Measurements from ENCODE around the gene ATXN1.
A peak's percentile ranks its signal among the peaks of the same experiment; 100 is the strongest.

ATXN1 gene

DNA sequence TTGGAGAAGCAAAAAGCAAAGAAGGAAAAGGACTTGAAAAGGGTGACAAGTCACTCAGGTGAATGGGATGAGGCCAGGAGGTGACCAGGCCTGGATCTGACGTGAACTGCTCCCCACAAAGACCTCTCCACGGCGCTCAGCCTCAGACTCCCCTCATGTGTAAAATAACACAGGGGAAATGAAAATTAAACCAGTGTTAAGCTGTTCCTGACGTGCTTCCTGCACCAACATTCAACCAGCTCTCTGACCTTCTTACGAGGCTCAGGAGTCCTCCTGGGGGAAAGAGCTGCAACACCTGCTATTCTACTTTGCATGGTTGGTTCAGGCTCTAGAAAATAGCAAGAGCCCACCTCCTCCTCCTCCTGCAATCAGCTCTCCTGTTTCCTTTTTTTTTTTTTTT lies 256.7 kb downstream of the ATXN1 start (continued):
- TF ChIP-seq ZNF776 (tag by site-specific recombination; IDR thresholded peaks at IDR 0.05; ENCODE audit: borderline replicate concordance) (no peak), ZBTB1 (tag by site-specific recombination; IDR thresholded peaks at IDR 0.05) (no peak)

DNA sequence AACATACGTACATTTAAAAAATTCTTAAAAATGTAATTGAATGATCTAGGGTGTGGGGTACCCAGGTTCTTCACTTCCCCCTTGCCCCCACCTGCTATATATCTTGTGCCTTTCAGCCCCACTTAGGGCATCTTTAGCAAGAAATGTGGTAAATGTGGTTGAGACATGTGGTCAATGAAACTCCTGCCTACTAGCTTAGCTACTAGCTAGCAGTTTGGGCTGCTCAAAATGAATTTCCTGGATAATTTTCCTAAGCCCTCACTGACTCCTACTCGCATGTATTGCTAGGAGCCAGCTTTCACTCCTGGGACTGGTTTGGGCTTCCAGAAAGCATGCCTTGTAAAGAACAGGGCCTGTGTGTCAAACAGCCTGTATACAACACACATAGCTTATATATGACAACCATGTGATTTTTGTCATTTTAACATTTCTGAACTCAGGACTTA lies 257.3 kb downstream of the ATXN1 start:
- TF ChIP-seq ZNF366 (tag by site-specific recombination; conservative IDR thresholded peaks at IDR 0.05) (no peak), ZNF266 (tag by site-specific recombination; IDR thresholded peaks at IDR 0.05; ENCODE audit: low read depth) (no peak), MEIS1 (CRISPR knock-in tag; IDR thresholded peaks at IDR 0.05; ENCODE audit: borderline replicate concordance) (no peak), ZNF548 (tag by site-specific recombination; IDR thresholded peaks at IDR 0.05) (no peak), SCRT1 (tag by site-specific recombination; IDR thresholded peaks at IDR 0.05; ENCODE audit: borderline replicate concordance) (no peak), ZFP69B (tag by site-specific recombination; IDR thresholded peaks at IDR 0.05) (no peak), ZNF585B (tag by site-specific recombination; IDR thresholded peaks at IDR 0.05) (no peak), ZNF701 (tag by site-specific recombination; IDR thresholded peaks at IDR 0.05) (no peak), ZNF600 (tag by site-specific recombination; IDR thresholded peaks at IDR 0.05) (no peak), ZNF140 (tag by site-specific recombination; IDR thresholded peaks at IDR 0.05) (no peak)
- TF ChIP-seq, protein P1, sequence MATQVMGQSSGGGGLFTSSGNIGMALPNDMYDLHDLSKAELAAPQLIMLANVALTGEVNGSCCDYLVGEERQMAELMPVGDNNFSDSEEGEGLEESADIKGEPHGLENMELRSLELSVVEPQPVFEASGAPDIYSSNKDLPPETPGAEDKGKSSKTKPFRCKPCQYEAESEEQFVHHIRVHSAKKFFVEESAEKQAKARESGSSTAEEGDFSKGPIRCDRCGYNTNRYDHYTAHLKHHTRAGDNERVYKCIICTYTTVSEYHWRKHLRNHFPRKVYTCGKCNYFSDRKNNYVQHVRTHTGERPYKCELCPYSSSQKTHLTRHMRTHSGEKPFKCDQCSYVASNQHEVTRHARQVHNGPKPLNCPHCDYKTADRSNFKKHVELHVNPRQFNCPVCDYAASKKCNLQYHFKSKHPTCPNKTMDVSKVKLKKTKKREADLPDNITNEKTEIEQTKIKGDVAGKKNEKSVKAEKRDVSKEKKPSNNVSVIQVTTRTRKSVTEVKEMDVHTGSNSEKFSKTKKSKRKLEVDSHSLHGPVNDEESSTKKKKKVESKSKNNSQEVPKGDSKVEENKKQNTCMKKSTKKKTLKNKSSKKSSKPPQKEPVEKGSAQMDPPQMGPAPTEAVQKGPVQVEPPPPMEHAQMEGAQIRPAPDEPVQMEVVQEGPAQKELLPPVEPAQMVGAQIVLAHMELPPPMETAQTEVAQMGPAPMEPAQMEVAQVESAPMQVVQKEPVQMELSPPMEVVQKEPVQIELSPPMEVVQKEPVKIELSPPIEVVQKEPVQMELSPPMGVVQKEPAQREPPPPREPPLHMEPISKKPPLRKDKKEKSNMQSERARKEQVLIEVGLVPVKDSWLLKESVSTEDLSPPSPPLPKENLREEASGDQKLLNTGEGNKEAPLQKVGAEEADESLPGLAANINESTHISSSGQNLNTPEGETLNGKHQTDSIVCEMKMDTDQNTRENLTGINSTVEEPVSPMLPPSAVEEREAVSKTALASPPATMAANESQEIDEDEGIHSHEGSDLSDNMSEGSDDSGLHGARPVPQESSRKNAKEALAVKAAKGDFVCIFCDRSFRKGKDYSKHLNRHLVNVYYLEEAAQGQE (tag by site-specific recombination; IDR thresholded peaks at IDR 0.05) = no peak
- TF ChIP-seq, protein P2, sequence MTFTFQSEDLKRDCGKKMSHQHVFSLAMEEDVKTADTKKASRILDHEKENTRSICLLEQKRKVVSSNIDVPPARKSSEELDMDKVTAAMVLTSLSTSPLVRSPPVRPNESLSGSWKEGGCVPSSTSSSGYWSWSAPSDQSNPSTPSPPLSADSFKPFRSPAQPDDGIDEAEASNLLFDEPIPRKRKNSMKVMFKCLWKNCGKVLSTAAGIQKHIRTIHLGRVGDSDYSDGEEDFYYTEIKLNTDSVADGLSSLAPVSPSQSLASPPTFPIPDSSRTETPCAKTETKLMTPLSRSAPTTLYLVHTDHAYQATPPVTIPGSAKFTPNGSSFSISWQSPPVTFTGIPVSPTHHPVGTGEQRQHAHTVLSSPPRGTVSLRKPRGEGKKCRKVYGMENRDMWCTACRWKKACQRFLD (tag by site-specific recombination; IDR thresholded peaks at IDR 0.05) = no peak
- Histone ChIP-seq H3K36me3 (ENCODE audit: control insufficient read depth in 2 of 2, insufficient read depth in 1 of 2, low read length in 2 of 2) (no peaks in the 10 kb centered on the region), H3K9me3 (ENCODE audit: control insufficient read depth, insufficient read depth, low read depth, low read length) (no peaks in the 10 kb centered on the region), H3K4me1 (ENCODE audit: control insufficient read depth, insufficient read depth, low read length) (no peaks in the 10 kb centered on the region), H3K27ac (ENCODE audit: extremely low read depth, low read depth, low read length) (no peak overlapping the region), H3K4me3 (ENCODE audit: low read depth, low read length) (no peak overlapping the region)
- POLR2A ChIA-PET = no interaction called here
- CTCF ChIA-PET = interaction anchor here (1.0 to 2.1 kb wide), 3 partner anchors 9 to 461 kb away, joined by 3 to 21 read pairs (median 4); no protein-coding TSS in a partner anchor

DNA sequence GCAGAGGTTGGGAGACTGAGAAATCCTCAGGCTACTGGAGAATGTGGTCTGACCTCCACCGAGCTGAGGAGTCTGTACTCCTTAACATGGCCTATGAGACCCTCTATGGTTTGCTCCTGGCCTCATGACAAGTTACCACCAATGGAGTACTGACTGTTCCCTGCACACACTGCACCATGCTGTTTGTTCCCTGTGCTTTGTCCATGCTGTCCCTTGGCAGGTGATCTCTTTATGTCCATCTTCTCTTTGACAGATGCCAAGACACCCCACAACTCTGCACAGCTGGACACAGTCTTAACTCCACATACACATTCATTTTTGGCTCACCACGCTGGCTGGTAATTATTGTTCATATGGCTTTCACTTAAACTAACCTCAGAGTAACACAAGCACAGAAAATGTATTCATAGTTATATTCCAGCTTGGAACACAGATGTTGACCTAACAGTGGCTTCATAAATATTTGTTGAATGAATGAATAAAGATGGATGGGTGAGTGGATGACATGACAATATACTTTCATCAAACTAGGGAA lies 258.0 kb downstream of the ATXN1 start:
- Histone ChIP-seq H3K36me3 (ENCODE audit: control insufficient read depth in 2 of 2, insufficient read depth in 1 of 2, low read length in 2 of 2) (no peaks in the 10 kb centered on the region), H3K27ac (ENCODE audit: extremely low read depth, low read depth, low read length) (no peak overlapping the region), H3K9me3 (ENCODE audit: control insufficient read depth, insufficient read depth, low read depth, low read length) (no peaks in the 10 kb centered on the region), H3K4me1 (ENCODE audit: control insufficient read depth, insufficient read depth, low read length) (no peaks in the 10 kb centered on the region), H3K4me3 (ENCODE audit: low read depth, low read length) (no peak overlapping the region)
- CTCF ChIA-PET = interaction anchor here (0.6 to 2.1 kb wide), 3 partner anchors 10 to 181 kb away, joined by 3 to 21 read pairs (median 3); no protein-coding TSS in a partner anchor
- TF ChIP-seq ZNF654 (tag by site-specific recombination; IDR thresholded peaks at IDR 0.05; ENCODE audit: low read depth) (no peak), ZIC2 (tag by site-specific recombination; IDR thresholded peaks at IDR 0.05) (peak; percentile 93)
- POLR2A ChIA-PET = interaction anchor here (0.6 kb wide), 1 partner anchor 228 kb away, joined by 3 read pairs; no protein-coding TSS in a partner anchor

DNA sequence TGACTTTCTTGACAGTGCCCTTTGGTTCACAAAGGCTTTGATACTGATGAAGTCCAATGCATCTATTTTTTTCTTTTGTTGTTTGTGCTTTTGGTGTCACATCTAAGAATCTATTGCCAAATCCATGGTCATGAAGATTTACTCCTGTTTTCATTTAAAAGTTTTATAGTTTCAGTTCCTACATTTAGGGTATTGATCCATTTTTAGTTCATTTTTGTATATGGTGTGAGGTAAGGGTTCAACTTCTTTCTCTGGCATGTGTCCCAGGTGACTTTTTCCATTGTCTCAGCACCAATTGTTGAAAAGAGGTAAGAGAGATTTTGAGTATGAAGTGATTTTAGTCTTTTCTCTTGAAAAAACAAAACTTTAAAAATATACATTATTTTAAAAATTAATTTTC lies 262.3 kb downstream of the ATXN1 start:
- no peak overlapping the region for H3K4me3 ChIP-seq (ENCODE audit: low read depth, low read length)
- H3K36me3 ChIP-seq (ENCODE audit: control insufficient read depth in 2 of 2, insufficient read depth in 1 of 2, low read length in 2 of 2) = no peaks in the 10 kb centered on the region
- ChIA-PET CTCF (interaction anchor here (0.7 to 8.0 kb wide), 4 partner anchors 13 to 273 kb away, joined by 3 to 52 read pairs (median 4); no protein-coding TSS in a partner anchor), POLR2A (no interaction called here)
- no peak overlapping the region for H3K27ac ChIP-seq (ENCODE audit: extremely low read depth, low read depth, low read length)
- no peaks in the 10 kb centered on the region for H3K9me3 ChIP-seq (ENCODE audit: control insufficient read depth, insufficient read depth, low read depth, low read length)
- peaks cover 5% of the 10 kb centered on the region; the same call in 1 of the 2 replicates for H3K4me1 ChIP-seq (ENCODE audit: control insufficient read depth, insufficient read depth, low read length)
- TF ChIP-seq, protein P3, sequence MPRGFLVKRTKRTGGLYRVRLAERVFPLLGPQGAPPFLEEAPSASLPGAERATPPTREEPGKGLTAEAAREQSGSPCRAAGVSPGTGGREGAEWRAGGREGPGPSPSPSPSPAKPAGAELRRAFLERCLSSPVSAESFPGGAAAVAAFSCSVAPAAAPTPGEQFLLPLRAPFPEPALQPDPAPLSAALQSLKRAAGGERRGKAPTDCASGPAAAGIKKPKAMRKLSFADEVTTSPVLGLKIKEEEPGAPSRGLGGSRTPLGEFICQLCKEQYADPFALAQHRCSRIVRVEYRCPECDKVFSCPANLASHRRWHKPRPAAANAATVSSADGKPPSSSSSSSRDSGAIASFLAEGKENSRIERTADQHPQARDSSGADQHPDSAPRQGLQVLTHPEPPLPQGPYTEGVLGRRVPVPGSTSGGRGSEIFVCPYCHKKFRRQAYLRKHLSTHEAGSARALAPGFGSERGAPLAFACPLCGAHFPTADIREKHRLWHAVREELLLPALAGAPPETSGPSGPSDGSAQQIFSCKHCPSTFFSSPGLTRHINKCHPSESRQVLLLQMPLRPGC (tag by site-specific recombination; IDR thresholded peaks at IDR 0.05) = no peak
- no peak for TF ChIP-seq ZNF707 (tag by site-specific recombination; IDR thresholded peaks at IDR 0.05)
- TF ChIP-seq KLF1 (tag by site-specific recombination; IDR thresholded peaks at IDR 0.05) = no peak
- TF ChIP-seq ZBTB17 (tag by site-specific recombination; IDR thresholded peaks at IDR 0.05) = no peak
- no peak for TF ChIP-seq ZNF548 (tag by site-specific recombination; IDR thresholded peaks at IDR 0.05)
- no peak for TF ChIP-seq ZSCAN16 (tag by site-specific recombination; IDR thresholded peaks at IDR 0.05)
- TF ChIP-seq, protein P4, sequence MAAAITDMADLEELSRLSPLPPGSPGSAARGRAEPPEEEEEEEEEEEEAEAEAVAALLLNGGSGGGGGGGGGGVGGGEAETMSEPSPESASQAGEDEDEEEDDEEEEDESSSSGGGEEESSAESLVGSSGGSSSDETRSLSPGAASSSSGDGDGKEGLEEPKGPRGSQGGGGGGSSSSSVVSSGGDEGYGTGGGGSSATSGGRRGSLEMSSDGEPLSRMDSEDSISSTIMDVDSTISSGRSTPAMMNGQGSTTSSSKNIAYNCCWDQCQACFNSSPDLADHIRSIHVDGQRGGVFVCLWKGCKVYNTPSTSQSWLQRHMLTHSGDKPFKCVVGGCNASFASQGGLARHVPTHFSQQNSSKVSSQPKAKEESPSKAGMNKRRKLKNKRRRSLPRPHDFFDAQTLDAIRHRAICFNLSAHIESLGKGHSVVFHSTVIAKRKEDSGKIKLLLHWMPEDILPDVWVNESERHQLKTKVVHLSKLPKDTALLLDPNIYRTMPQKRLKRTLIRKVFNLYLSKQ (tag by site-specific recombination; IDR thresholded peaks at IDR 0.05; ENCODE audit: borderline replicate concordance) = no peak
- TF ChIP-seq ZNF610 (tag by site-specific recombination; IDR thresholded peaks at IDR 0.05; ENCODE audit: borderline replicate concordance) = no peak
